ENCODE measurements around the gene NGF. TPM values are rescaled to one million over a fixed set of nuclear protein-coding genes. Genes with fewer than 3 reads are reported as not detected.
A peak's percentile ranks its signal among the peaks of the same experiment; 100 is the strongest.
"Not testable (repeated sequence)": the region's sequence is repeated elsewhere in the genome, so short reads cannot be mapped to it uniquely, and the experiment has no call there.

NGF gene
- total RNA-seq = not detected
- polyA plus RNA-seq = not detected

- Histone ChIP-seq H3K36me3 (ENCODE audit: insufficient read depth, low read length) (no peaks in the 10 kb centered on the region), H3K27ac (ENCODE audit: low read depth, low read length) (no peak within 1 kb of the TSS), H3K4me3 (ENCODE audit: low read length) (no peak within 1 kb of the TSS), H3K9me3 (ENCODE audit: low read length) (no peaks in the 10 kb centered on the region), H3K4me1 (ENCODE audit: insufficient read depth, low read length) (no peaks in the 10 kb centered on the region), H3K27me3 (ENCODE audit: insufficient read depth, low read length, poor library complexity, severe bottlenecking) (no peaks in the 10 kb centered on the region)
- no peak for DNase-seq
- Mint-ChIP-seq H3K27ac (no peak within 1 kb of the TSS), H3K4me1 (no peaks in the 10 kb centered on the region), H3K36me3 (no peaks in the 10 kb centered on the region), H3K4me3 (peak within 1 kb of the TSS in 1 of 7 donors; percentile 77), H3K9me3 (peaks cover 0 to 3% (median 0%) of the 10 kb centered on the region in 5 donors), H3K27me3 (peaks cover 19 to 46% of the 10 kb centered on the region in 2 donors)
- ChIA-PET POLR2A (no interaction called here), CTCF (no interaction called here)
Observed at GRCh38 chr1:115337633-115338456, at the start of gene NGF. Gene NGF, minus strand, starts transcription at chr1:115338249. Its CDS starts 51,454 bp downstream, at chr1:115286795.

- Mint-ChIP-seq H3K27me3 (peaks cover 3 to 14% of the 10 kb centered on the region in 2 donors), H3K9me3 (peaks cover 6 to 17% (median 10%) of the 10 kb centered on the region in 5 donors)
- POLR2A ChIA-PET; H3K4me3 ChIP-seq (ENCODE audit: low read length); H3K27ac ChIP-seq (ENCODE audit: low read depth, low read length); H3K27ac Mint-ChIP-seq; DNase-seq; H3K4me1 Mint-ChIP-seq; H3K36me3 ChIP-seq (ENCODE audit: insufficient read depth, low read length); H3K36me3 Mint-ChIP-seq; H3K27me3 ChIP-seq (ENCODE audit: insufficient read depth, low read length, poor library complexity, severe bottlenecking); H3K9me3 ChIP-seq (ENCODE audit: low read length); CTCF ChIA-PET; H3K4me3 Mint-ChIP-seq; H3K4me1 ChIP-seq (ENCODE audit: insufficient read depth, low read length): not testable (repeated sequence)
Observed at GRCh38 chr1:115383455-115383854, 45.4 kb upstream of the NGF start.

GRCh38 chr1:115379943-115380342 lies 41.9 kb upstream of the NGF start:
- DNase-seq = no peak
- peaks cover 0 to 8% (median 2%) of the 10 kb centered on the region in 5 donors for H3K9me3 Mint-ChIP-seq
- Histone ChIP-seq H3K36me3 (ENCODE audit: insufficient read depth, low read length) (no peaks in the 10 kb centered on the region), H3K27ac (ENCODE audit: low read depth, low read length) (no peak overlapping the region), H3K9me3 (ENCODE audit: low read length) (no peaks in the 10 kb centered on the region), H3K27me3 (ENCODE audit: insufficient read depth, low read length, poor library complexity, severe bottlenecking) (no peaks in the 10 kb centered on the region), H3K4me1 (ENCODE audit: insufficient read depth, low read length) (no peaks in the 10 kb centered on the region), H3K4me3 (ENCODE audit: low read length) (no peak overlapping the region)
- no peak overlapping the region for H3K27ac Mint-ChIP-seq
- H3K27me3 Mint-ChIP-seq = peaks cover 0 to 4% of the 10 kb centered on the region in 2 donors
- H3K36me3 Mint-ChIP-seq = no peaks in the 10 kb centered on the region
- POLR2A ChIA-PET = no interaction called here
- H3K4me1 Mint-ChIP-seq = no peaks in the 10 kb centered on the region
- no peak overlapping the region for H3K4me3 Mint-ChIP-seq
- CTCF ChIA-PET = no interaction called here

DNA sequence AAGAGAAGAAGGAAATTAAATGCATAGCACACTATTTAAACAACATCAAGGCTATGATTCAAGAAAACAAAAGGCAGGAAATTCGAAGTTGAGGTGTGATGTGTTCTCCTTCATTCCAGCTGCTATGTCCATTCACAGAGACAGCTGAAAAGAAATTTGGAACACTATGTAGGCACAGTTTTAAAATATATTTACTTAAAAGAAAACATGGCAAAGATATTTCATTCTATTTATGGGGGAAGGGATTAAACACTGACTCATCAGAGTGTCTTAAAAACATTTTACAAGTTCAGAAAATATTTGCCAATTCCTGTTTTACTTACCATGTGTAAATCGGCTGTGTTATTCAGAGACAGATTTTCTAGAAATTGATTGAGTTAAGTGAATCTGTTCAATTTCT lies 39.4 kb upstream of the NGF start:
- H3K27me3 Mint-ChIP-seq = no peaks in the 10 kb centered on the region
- H3K4me1 Mint-ChIP-seq = no peaks in the 10 kb centered on the region
- ChIA-PET CTCF (interaction anchor here (0.8 kb wide), 1 partner anchor 16 kb away, joined by 3 read pairs; no protein-coding TSS in a partner anchor), POLR2A (no interaction called here)
- no peaks in the 10 kb centered on the region for H3K4me1 ChIP-seq (ENCODE audit: insufficient read depth, low read length)
- no peak overlapping the region for H3K4me3 ChIP-seq (ENCODE audit: low read length)
- no peak for DNase-seq
- H3K27ac ChIP-seq (ENCODE audit: low read depth, low read length) = no peak overlapping the region
- no peaks in the 10 kb centered on the region for H3K36me3 Mint-ChIP-seq
- H3K9me3 Mint-ChIP-seq = no peaks in the 10 kb centered on the region
- H3K4me3 Mint-ChIP-seq = no peak overlapping the region
- no peaks in the 10 kb centered on the region for H3K9me3 ChIP-seq (ENCODE audit: low read length)
- no peaks in the 10 kb centered on the region for H3K27me3 ChIP-seq (ENCODE audit: insufficient read depth, low read length, poor library complexity, severe bottlenecking)
- H3K36me3 ChIP-seq (ENCODE audit: insufficient read depth, low read length) = no peaks in the 10 kb centered on the region
- H3K27ac Mint-ChIP-seq = no peak overlapping the region

GRCh38 chr1:115374598-115374997 lies 36.5 kb upstream of the NGF start:
- H3K27ac Mint-ChIP-seq = no peak overlapping the region
- no peaks in the 10 kb centered on the region for H3K36me3 Mint-ChIP-seq
- no peaks in the 10 kb centered on the region for H3K9me3 Mint-ChIP-seq

DNA sequence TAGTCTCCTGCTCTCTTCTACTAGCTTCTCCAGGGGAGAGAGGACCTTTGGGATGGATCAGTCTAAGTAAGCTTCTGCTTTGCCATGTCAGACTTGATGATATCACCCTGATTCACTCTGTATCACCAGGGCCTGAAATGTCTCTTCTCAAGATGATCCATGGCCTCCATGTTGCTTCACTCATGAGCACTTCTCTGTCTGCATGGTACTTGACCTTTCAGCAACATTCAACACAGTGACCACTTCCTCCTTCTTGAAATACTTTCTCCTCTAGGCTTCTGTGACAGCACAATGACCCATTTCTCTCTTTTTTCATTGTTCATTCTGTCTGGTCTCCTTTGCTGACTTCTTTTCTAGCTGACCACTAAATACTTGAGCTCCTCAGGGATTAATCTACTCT lies 35.3 kb upstream of the NGF start:
- H3K4me1 ChIP-seq (ENCODE audit: insufficient read depth, low read length) = no peaks in the 10 kb centered on the region
- H3K9me3 ChIP-seq (ENCODE audit: low read length) = no peaks in the 10 kb centered on the region
- no peak for DNase-seq
- ChIA-PET POLR2A (no interaction called here), CTCF (no interaction called here)
- H3K4me3 ChIP-seq (ENCODE audit: low read length) = no peak overlapping the region
- H3K9me3 Mint-ChIP-seq = no peaks in the 10 kb centered on the region
- no peak overlapping the region for H3K27ac Mint-ChIP-seq
- H3K4me1 Mint-ChIP-seq = no peaks in the 10 kb centered on the region
- H3K27me3 Mint-ChIP-seq = no peaks in the 10 kb centered on the region
- no peaks in the 10 kb centered on the region for H3K36me3 ChIP-seq (ENCODE audit: insufficient read depth, low read length)
- H3K36me3 Mint-ChIP-seq = no peaks in the 10 kb centered on the region
- H3K4me3 Mint-ChIP-seq = no peak overlapping the region
- H3K27ac ChIP-seq (ENCODE audit: low read depth, low read length) = no peak overlapping the region
- H3K27me3 ChIP-seq (ENCODE audit: insufficient read depth, low read length, poor library complexity, severe bottlenecking) = no peaks in the 10 kb centered on the region

More at GRCh38 chr1:115374598-115374997, 36.5 kb upstream of the NGF start:
- Histone ChIP-seq H3K36me3 (ENCODE audit: insufficient read depth, low read length) (no peaks in the 10 kb centered on the region), H3K27me3 (ENCODE audit: insufficient read depth, low read length, poor library complexity, severe bottlenecking) (no peaks in the 10 kb centered on the region), H3K4me3 (ENCODE audit: low read length) (no peak overlapping the region), H3K9me3 (ENCODE audit: low read length) (no peaks in the 10 kb centered on the region), H3K4me1 (ENCODE audit: insufficient read depth, low read length) (no peaks in the 10 kb centered on the region), H3K27ac (ENCODE audit: low read depth, low read length) (no peak overlapping the region)
- no peaks in the 10 kb centered on the region for H3K4me1 Mint-ChIP-seq
- H3K4me3 Mint-ChIP-seq = no peak overlapping the region
- ChIA-PET POLR2A (no interaction called here), CTCF (no interaction called here)
- no peaks in the 10 kb centered on the region for H3K27me3 Mint-ChIP-seq
- no peak for DNase-seq

DNA sequence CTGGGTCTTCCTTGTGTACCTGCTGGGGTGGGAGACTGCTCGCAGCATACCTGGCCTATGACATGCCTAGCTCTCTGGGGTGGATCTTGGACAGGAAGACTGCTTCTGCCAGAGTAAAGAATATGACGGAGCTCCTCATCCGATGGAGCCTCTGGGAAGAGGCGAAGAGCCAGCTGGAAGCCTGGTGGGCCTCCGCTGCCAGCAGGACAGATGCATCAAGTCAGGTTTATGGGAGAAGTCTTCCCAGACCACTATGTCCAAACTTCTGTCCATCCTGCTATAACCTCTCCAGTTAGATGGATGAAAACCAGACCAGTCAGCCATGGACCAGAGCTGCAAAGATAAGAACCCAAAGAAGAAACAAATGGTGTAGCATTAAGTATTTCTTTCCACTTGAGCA lies 27.7 kb upstream of the NGF start:
- Histone ChIP-seq H3K27ac (ENCODE audit: low read depth, low read length) (no peak overlapping the region), H3K27me3 (ENCODE audit: insufficient read depth, low read length, poor library complexity, severe bottlenecking) (no peaks in the 10 kb centered on the region), H3K4me3 (ENCODE audit: low read length) (no peak overlapping the region), H3K4me1 (ENCODE audit: insufficient read depth, low read length) (no peaks in the 10 kb centered on the region), H3K9me3 (ENCODE audit: low read length) (no peaks in the 10 kb centered on the region), H3K36me3 (ENCODE audit: insufficient read depth, low read length) (no peaks in the 10 kb centered on the region)
- no peaks in the 10 kb centered on the region for H3K36me3 Mint-ChIP-seq
- no peak overlapping the region for H3K27ac Mint-ChIP-seq
- ChIA-PET CTCF (no interaction called here), POLR2A (no interaction called here)
- H3K27me3 Mint-ChIP-seq = peaks cover 3 to 5% of the 10 kb centered on the region in 2 donors
- H3K4me3 Mint-ChIP-seq = no peak overlapping the region
- DNase-seq = no peak
- peaks cover 0 to 11% (median 3%) of the 10 kb centered on the region in 5 donors for H3K9me3 Mint-ChIP-seq
- no peaks in the 10 kb centered on the region for H3K4me1 Mint-ChIP-seq

GRCh38 chr1:115364780-115365155 lies 26.7 kb upstream of the NGF start:
- POLR2A ChIA-PET = no interaction called here
- Mint-ChIP-seq H3K27me3 (peaks cover 3 to 5% of the 10 kb centered on the region in 2 donors), H3K4me1 (no peaks in the 10 kb centered on the region), H3K36me3 (no peaks in the 10 kb centered on the region), H3K9me3 (peaks cover 0 to 11% (median 3%) of the 10 kb centered on the region in 5 donors), H3K4me3 (no peak overlapping the region), H3K27ac (no peak overlapping the region)
- no peaks in the 10 kb centered on the region for H3K27me3 ChIP-seq (ENCODE audit: insufficient read depth, low read length, poor library complexity, severe bottlenecking)
- no peaks in the 10 kb centered on the region for H3K36me3 ChIP-seq (ENCODE audit: insufficient read depth, low read length)
- CTCF ChIA-PET = no interaction called here
- no peak overlapping the region for H3K27ac ChIP-seq (ENCODE audit: low read depth, low read length)
- H3K9me3 ChIP-seq (ENCODE audit: low read length) = no peaks in the 10 kb centered on the region
- DNase-seq = no peak
- H3K4me3 ChIP-seq (ENCODE audit: low read length) = no peak overlapping the region
- H3K4me1 ChIP-seq (ENCODE audit: insufficient read depth, low read length) = no peaks in the 10 kb centered on the region
